ENCODE results near the gene ANKRD12.

ANKRD12 gene

GRCh38 chr18:9139400-9140039 lies 2.9 kb downstream of the ANKRD12 start:
- no peak for TF ChIP-seq CTCF (IDR thresholded peaks at IDR 0.05)

DNA sequence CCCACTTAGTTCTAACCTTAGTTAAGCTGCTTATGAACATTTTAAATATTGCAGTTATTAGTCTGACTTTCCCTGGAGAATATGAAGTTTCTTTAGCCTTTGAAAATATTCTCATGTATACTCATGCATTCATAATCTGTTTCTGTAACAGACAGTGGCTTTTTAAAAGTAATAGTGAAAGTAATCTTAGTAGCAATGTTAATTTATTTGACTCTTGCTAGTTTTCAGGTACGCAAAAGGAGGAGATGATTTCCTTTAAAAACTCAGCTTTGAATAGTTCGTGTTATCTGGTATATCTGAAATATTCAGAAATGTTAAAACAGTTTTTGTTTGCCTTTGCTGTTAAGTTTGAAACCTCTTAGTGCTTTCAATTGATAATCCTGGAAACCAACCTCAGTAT lies 3.8 kb downstream of the ANKRD12 start:
- no peak for TF ChIP-seq CTCF (IDR thresholded peaks at IDR 0.05)

DNA sequence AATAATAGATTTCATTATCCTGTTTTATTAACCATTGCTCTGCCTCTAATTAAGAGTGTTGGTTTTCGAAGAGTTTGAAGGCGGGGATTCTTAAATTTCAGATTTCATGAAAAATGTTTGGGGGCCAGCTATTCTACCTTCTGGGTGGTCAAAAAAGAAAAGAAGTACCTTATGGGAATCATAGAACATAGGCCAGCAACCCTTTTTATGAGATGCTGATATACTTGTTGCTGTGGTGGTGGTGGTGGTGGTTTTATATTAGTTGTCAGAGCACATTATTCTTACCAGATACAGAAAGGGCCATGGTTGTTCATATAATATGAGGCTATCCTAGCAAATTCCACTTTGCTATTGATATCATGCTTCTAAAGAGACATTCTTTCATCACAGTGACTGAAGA lies 4.4 kb downstream of the ANKRD12 start:
- TF ChIP-seq CTCF (IDR thresholded peaks at IDR 0.05): no peak

DNA sequence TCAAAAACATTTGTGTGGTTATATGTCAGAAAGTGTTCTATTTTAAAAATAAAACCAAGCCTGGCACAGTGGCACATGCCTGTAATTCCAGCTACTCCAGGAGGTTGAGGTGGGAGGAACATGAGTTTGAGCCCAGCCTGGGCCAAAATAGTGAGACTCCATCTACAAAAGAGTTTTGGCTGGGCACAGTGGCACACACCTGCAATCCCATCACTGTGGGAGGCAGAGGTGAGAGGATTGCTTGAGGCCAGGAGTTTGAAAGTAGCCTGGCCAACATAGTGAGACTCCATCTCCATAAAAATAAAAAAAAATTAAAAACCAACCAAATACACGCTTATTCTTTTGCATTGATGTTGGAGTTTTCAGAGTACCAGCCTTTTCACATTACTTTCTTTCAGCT lies 9.6 kb downstream of the ANKRD12 start:
- no peak for TF ChIP-seq CTCF (IDR thresholded peaks at IDR 0.05)

DNA sequence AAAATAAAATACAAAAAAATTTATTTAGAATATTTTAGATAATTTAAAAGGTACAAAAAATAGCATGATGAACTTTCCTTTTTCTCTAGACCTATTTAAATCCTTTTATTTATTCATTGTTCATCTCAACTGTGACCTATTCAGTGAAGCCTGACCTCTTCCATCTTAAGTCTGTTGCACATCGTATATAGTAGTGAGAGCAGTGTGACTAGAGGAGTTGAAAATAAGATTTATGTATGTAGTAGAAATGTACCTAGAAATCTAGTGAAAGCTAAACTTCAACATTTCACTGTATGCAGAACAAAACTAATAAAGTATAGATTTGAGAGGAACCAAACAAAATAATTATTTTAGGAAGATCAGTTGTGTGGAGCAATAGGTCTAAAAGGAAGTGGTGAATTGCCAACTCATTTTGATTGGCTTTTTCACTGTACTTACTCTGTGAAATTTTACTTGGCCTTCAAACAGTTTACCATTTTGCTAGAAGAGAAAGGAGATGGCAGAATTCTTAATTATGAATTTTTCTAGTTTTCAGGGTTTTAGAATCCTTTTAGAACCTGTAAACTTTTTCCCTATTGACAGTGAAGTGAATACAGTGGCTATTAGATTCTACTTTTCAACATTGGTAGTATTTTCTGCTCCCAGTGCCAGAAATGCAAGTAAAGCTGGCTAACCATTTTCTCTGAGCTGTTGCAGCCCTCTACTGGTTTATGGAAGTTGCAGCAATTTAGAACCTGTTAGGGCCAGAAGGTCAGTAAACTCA lies 11.0 kb downstream of the ANKRD12 start:
- TF ChIP-seq CTCF (IDR thresholded peaks at IDR 0.05): peak; percentile 80

GRCh38 chr18:9148203-9148552 lies 11.6 kb downstream of the ANKRD12 start:
- 0 out of 2 replicates have a peak, but pooled peaks have one; percentile 2 for TF ChIP-seq CTCF (IDR thresholded peaks at IDR 0.05)

DNA sequence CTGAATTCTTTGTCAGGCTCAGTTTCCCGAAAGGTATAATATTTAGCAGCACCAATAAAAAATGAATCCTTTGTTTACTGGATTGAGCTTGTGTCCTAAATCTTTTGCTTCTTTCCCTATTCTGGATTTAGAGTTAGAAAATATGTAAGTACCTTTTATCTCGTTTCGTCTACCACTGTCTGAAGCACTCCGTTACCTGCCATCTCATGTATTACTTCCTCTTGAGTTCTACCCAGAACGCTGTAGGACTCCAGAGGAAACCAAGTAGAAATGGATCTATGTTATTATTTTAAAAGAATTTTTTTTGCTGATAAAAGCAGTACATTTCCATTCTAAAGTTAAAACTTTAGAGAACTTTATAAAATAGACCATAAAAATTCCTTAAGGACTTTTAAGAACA lies 13.5 kb downstream of the ANKRD12 start:
- no peak for TF ChIP-seq CTCF (IDR thresholded peaks at IDR 0.05)

All from LNCAP (cell line).